ENCODE measurements around the gene TMEM178B. TPM values are rescaled to one million over a fixed set of nuclear protein-coding genes. Genes with fewer than 3 reads are reported as not detected.

The TMEM178B gene
- total and polyA plus RNA-seq, 2 of the 4 experiments (the other 2 are of a cell fraction) = under 0.01 to 0.05 TPM

- H4K5ac ChIP-seq (ENCODE audit: low read depth, low read length) = no peak overlapping the region
- no peak overlapping the region for H3K18ac ChIP-seq (ENCODE audit: low read depth, low read length)
- no peaks in the 10 kb centered on the region for H3K9me1 ChIP-seq (ENCODE audit: insufficient read depth, low read length)
- CTCF ChIA-PET = no interaction called here
- no peak for TF ChIP-seq ELK1 (IDR thresholded peaks at IDR 0.05; ENCODE audit: borderline replicate concordance, low read depth, low read length)
- TF ChIP-seq BHLHE40 (IDR thresholded peaks at IDR 0.05; ENCODE audit: low read depth, low read length) = no peak
- TF ChIP-seq RCOR1 (IDR thresholded peaks at IDR 0.05; ENCODE audit: insufficient replicate concordance, low read length) = no peak
- no peak for TF ChIP-seq NFE2L2 (IDR thresholded peaks at IDR 0.05; ENCODE audit: low read depth, low read length)
- no peak for TF ChIP-seq SMC3 (IDR thresholded peaks at IDR 0.05; ENCODE audit: low read depth, low read length)
- TF ChIP-seq MAZ (IDR thresholded peaks at IDR 0.05; ENCODE audit: borderline replicate concordance, low read depth, low read length) = no peak
- no peak for TF ChIP-seq MXI1 (IDR thresholded peaks at IDR 0.05; ENCODE audit: borderline replicate concordance, low read depth, low read length)
- no peak for TF ChIP-seq POLR2A (IDR thresholded peaks at IDR 0.05; ENCODE audit: low read depth, low read length)
- no peak for TF ChIP-seq CEBPB (IDR thresholded peaks at IDR 0.05; ENCODE audit: low read depth, low read length)
- no peak for TF ChIP-seq USF2 (IDR thresholded peaks at IDR 0.05; ENCODE audit: low read depth, low read length)
- no peak for TF ChIP-seq MAFK (IDR thresholded peaks at IDR 0.05; ENCODE audit: low read depth, low read length)
- no peak for TF ChIP-seq CHD1 (IDR thresholded peaks at IDR 0.05; ENCODE audit: low read depth, low read length)
- no peak for TF ChIP-seq FOS (IDR thresholded peaks at IDR 0.05; ENCODE audit: low read depth, low read length)
- TF ChIP-seq CTCF (conservative IDR thresholded peaks at IDR 0.05; ENCODE audit: low read depth, low read length) = no peak
- no peak for DNase-seq
- no peak overlapping the region for H3K27ac ChIP-seq (ENCODE audit: insufficient read depth, low read length)
- no TSS peak for BruUV-seq (replicated peaks)
- H2AK5ac ChIP-seq (ENCODE audit: low read depth, low read length) = no peak overlapping the region
- no peaks in the 10 kb centered on the region for H4K20me1 ChIP-seq (ENCODE audit: insufficient read depth, low read length)
- H3K27me3 ChIP-seq (ENCODE audit: control insufficient read depth, insufficient read depth, low read length) = no peaks in the 10 kb centered on the region
- no peak overlapping the region for H3K4ac ChIP-seq (ENCODE audit: low read depth, low read length)
- no peak overlapping the region for H2BK15ac ChIP-seq (ENCODE audit: low read depth, low read length)
- no peak overlapping the region for H2BK5ac ChIP-seq (ENCODE audit: low read depth, low read length, poor library complexity, severe bottlenecking)
- 65% methylated on average over 2 of the region's 7 CpGs; no CpG with 5 or more reads in 1 of the 2 experiments for WGBS, 2 experiments (ENCODE audit: extremely low coverage in 2 of 2, insufficient read length in 1 of 2)
- no peak overlapping the region for H4K8ac ChIP-seq (ENCODE audit: low read depth in 2 of 2, low read length in 2 of 2)
- no peak overlapping the region for H3K9ac ChIP-seq (ENCODE audit: low read depth, low read length)
- H2BK20ac ChIP-seq (ENCODE audit: low read depth, low read length) = no peak overlapping the region
- dilution Hi-C loops (cut with HindIII; ENCODE audit: low sequenced_read_pairs, unreplicated experiment) (no loop called here), in situ Hi-C loops (cut with MboI; ENCODE audit: low sequenced_read_pairs) (no loop called here), intact Hi-C loops (cut with micrococcal nuclease) (no loop called here)
- no peaks in the 10 kb centered on the region; a peak in 1 of 4 replicates for H3K79me1 ChIP-seq (ENCODE audit: low read depth in 1 of 2, low read length in 2 of 2)
- no peak overlapping the region for H3K4me2 ChIP-seq (ENCODE audit: low read depth, low read length)
- no peak overlapping the region for H3K4me3 ChIP-seq (ENCODE audit: insufficient read depth, low read depth, low read length)
- no peak for ATAC-seq (ENCODE audit: low read depth)
- no peak overlapping the region for H3K23ac ChIP-seq (ENCODE audit: low read depth, low read length)
- POLR2A ChIA-PET (ENCODE audit: unreplicated experiment) = no interaction called here
- no peak overlapping the region for H4K91ac ChIP-seq (ENCODE audit: insufficient read depth, low read depth, low read length)
- no peak overlapping the region for H3K14ac ChIP-seq (replicated peaks; ENCODE audit: low read depth, low read length)
- no peak overlapping the region for H2AK9ac ChIP-seq (replicated peaks; ENCODE audit: low read depth, low read length, poor library complexity)
- peaks cover 10% of the 10 kb centered on the region; the same call in 1 of the 2 replicates for H3K9me3 ChIP-seq (ENCODE audit: control insufficient read depth, insufficient read depth, low read length)
- H2AFZ ChIP-seq (replicated peaks; ENCODE audit: low read length, poor library complexity) = no peak overlapping the region
- no peaks in the 10 kb centered on the region for H3K36me3 ChIP-seq (ENCODE audit: control insufficient read depth, insufficient read depth, low read length)
- H3K4me1 ChIP-seq (ENCODE audit: control insufficient read depth, insufficient read depth, low read length) = no peaks in the 10 kb centered on the region; the same call in 1 of the 2 replicates
- H3K56ac ChIP-seq (ENCODE audit: extremely low read depth, insufficient read depth, low read length) = no peak overlapping the region
- no peak overlapping the region for H2BK120ac ChIP-seq (ENCODE audit: low read depth, low read length)
Measured at GRCh38 chr7:141160246-141160860, 86.5 kb downstream of the TMEM178B start.

Data from IMR-90 (cell line).